ENCODE measurements around the gene ZSWIM2.
"Not testable (repeated sequence)": the region's sequence is repeated elsewhere in the genome, so short reads cannot be mapped to it uniquely, and the experiment has no call there.

ZSWIM2 gene

GRCh38 chr2:186827411-186827810 is 21.6 kb downstream of the ZSWIM2 start:
- DNase-seq (ENCODE audit: low spot score): no peak
- in situ Hi-C loops (cut with MboI; ENCODE audit: low sequenced_read_pairs, unreplicated experiment): no loop called here
- TF ChIP-seq CTCF (IDR thresholded peaks at IDR 0.05; ENCODE audit: borderline replicate concordance, control extremely low read depth, extremely low read depth, insufficient read depth, missing control alignments): no peak

- DNase-seq (ENCODE audit: low spot score): no peak
- in situ Hi-C loops (cut with MboI; ENCODE audit: low sequenced_read_pairs, unreplicated experiment): no loop called here
- TF ChIP-seq CTCF (IDR thresholded peaks at IDR 0.05; ENCODE audit: borderline replicate concordance, control extremely low read depth, extremely low read depth, insufficient read depth, missing control alignments): no peak
These were observed 26.6 kb downstream of the ZSWIM2 start for GRCh38 chr2:186822323-186822722.

DNA sequence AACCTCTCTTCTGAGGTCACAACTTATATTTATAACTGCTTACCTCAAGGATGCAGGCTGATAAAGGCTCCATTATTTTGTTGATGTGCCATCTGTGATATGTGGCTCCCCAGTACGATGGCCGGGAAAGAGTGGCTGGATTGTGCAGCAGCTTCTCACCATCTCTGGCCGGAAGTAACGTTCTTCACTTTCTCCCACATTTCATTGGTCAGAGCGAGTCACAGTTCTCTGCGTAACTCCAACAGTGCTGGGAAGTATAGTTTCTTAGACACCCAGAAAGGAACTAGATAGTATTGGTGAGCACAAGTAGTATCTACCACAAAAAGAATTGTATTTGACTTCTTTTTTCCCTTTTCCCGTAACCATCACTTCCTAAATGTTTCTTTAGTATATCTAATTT is 28.7 kb downstream of the ZSWIM2 start:
- TF ChIP-seq CTCF (IDR thresholded peaks at IDR 0.05; ENCODE audit: borderline replicate concordance, control extremely low read depth, extremely low read depth, insufficient read depth, missing control alignments): no peak
- in situ Hi-C loops (cut with MboI; ENCODE audit: low sequenced_read_pairs, unreplicated experiment): no loop called here
- no peak for DNase-seq (ENCODE audit: low spot score)

DNA sequence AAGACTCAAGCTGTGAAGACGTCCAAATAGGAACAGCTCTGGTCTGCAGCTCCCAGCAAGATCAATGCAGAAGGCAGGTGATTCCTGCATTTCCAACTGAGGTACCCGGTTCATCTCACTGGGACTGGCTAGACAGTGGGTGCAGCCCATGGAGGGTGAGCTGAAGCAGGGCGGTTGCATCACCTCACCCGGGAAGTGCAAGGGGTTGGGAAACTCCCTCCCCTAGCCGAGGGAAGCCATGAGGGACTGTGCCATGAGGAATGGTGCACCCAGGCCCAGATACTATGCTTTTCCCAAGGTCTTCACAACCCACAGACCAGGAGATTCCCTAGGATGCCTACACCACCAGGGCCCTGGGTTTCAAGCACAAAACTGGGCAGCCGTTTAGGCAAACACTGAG is 37.2 kb downstream of the ZSWIM2 start:
- DNase-seq (ENCODE audit: low spot score); in situ Hi-C loops (cut with MboI; ENCODE audit: low sequenced_read_pairs, unreplicated experiment): not testable (repeated sequence)

GRCh38 chr2:186806591-186806990 is 42.4 kb downstream of the ZSWIM2 start:
- DNase-seq (ENCODE audit: low spot score): no peak
- no peak for TF ChIP-seq CTCF (IDR thresholded peaks at IDR 0.05; ENCODE audit: borderline replicate concordance, control extremely low read depth, extremely low read depth, insufficient read depth, missing control alignments)
- in situ Hi-C loops (cut with MboI; ENCODE audit: low sequenced_read_pairs, unreplicated experiment): no loop called here

DNA sequence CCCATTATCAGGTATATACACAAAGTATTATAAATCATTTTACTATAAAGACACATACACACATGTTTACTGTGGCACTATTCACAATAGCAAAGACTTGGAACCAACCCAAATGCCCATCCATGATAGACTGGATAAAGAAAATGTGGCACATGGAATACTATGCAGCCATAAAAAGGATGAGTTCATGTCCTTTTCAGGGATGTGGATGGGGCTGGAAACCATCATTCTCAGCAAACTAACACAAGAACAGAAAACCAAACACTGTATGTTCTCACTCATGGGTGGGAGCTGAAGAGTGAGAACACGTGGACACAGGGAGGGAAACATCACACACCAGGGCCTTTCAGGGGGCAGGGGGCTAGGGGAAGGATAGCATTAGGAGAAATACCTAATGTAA is 50.4 kb downstream of the ZSWIM2 start:
- in situ Hi-C loops (cut with MboI; ENCODE audit: low sequenced_read_pairs, unreplicated experiment); DNase-seq (ENCODE audit: low spot score): not testable (repeated sequence)

- DNase-seq (ENCODE audit: low spot score): no peak
- in situ Hi-C loops (cut with MboI; ENCODE audit: low sequenced_read_pairs, unreplicated experiment): no loop called here
- no peak for TF ChIP-seq CTCF (IDR thresholded peaks at IDR 0.05; ENCODE audit: borderline replicate concordance, control extremely low read depth, extremely low read depth, insufficient read depth, missing control alignments)
These were observed 64.0 kb downstream of the ZSWIM2 start for GRCh38 chr2:186784930-186785329.

DNA sequence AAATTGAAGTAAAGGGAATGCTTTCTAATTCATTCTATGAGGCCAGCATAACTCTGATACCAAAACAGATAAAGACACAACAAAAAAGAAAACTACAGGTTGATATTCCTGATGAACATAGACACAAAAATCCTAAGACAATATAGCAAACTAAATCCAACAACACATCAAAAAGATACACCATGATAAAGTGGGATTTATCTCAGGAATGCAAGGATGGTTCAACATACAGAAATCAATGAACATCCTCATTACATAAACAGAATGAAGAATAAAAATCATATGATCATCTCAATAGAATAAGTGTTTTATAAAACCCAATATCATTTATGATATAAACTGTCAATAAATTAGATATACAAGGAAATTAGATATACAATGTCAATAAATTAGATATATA is 65.7 kb downstream of the ZSWIM2 start:
- DNase-seq (ENCODE audit: low spot score): no peak
- TF ChIP-seq CTCF (IDR thresholded peaks at IDR 0.05; ENCODE audit: borderline replicate concordance, control extremely low read depth, extremely low read depth, insufficient read depth, missing control alignments): no peak
- in situ Hi-C loops (cut with MboI; ENCODE audit: low sequenced_read_pairs, unreplicated experiment): no loop called here

All from GM13976 (cell line).